ENCODE results near the gene THPO.

GRCh38 chr3:184384856-184385422, 6.9 kb upstream of the THPO start:
- TF ChIP-seq CTCF (IDR thresholded peaks at IDR 0.05): no peak
- no peak for TF ChIP-seq POLR2A (IDR thresholded peaks at IDR 0.05)

All from gastroesophageal sphincter (tissue), 3 donors.